K562 (cell line): ENCODE data around the gene CELSR3. TPM values are rescaled to one million over a fixed set of nuclear protein-coding genes. Genes with fewer than 3 reads are reported as not detected.

Experiments used
- CTBP1 ChIP-seq: fragments of 450-650 bp; IDR thresholded peaks from 2 replicates; pipeline ENCODE4 v1.6.1; 2016; ENCODE audit warnings: borderline replicate concordance
- FOXP1 ChIP-seq: sonication (generic); formaldehyde crosslinking; IDR thresholded peaks from 2 replicates; pipeline ENCODE4 v1.8.0; 2022; ENCODE audit warnings: mild to moderate bottlenecking, missing genetic modification reagents
- ILF3 ChIP-seq: fragments of 450-650 bp; IDR thresholded peaks from 2 replicates; pipeline ENCODE4 v1.6.1; 2018; ENCODE audit warnings: antibody characterized with exemption, mild to moderate bottlenecking, moderate library complexity, borderline replicate concordance
- MEF2A ChIP-seq: IDR thresholded peaks from 2 replicates; pipeline ENCODE4 v1.6.1; 2011; ENCODE audit warnings: low read depth, mild to moderate bottlenecking, low read length, moderate library complexity; ENCODE audit not compliant: control insufficient read depth
- NCOA6 ChIP-seq: fragments of 450-650 bp; IDR thresholded peaks from 2 replicates; pipeline ENCODE4 v1.6.1; 2017; ENCODE audit warnings: mild to moderate bottlenecking
- PHF20 ChIP-seq: fragments of 450-650 bp; IDR thresholded peaks from 2 replicates; pipeline ENCODE4 v1.6.1; 2018; ENCODE audit not compliant: partially characterized antibody
- ZFX ChIP-seq: sonication (generic); formaldehyde crosslinking; IDR thresholded peaks from 2 replicates; pipeline ENCODE4 v1.8.0; 2022; ENCODE audit warnings: mild to moderate bottlenecking, missing genetic modification reagents, moderate library complexity
- ZNF431 ChIP-seq: sonication (generic); formaldehyde crosslinking; IDR thresholded peaks from 2 replicates; pipeline ENCODE4 v1.8.0; 2022; ENCODE audit warnings: mild to moderate bottlenecking, missing genetic modification reagents
- ZNF77 ChIP-seq: fragments of 250-450 bp; sonication (Bioruptor Pico); IDR thresholded peaks from 2 replicates; pipeline ENCODE4 v1.5.0; 2020
- polyA plus RNA-seq, 8 experiments: library from polyadenylated mRNA; depleted of rRNA in 4 of 8; stranded (reverse) in 5 of 8; unstranded in 3 of 8; fragments of >200 nt; fragmentation: Nextera tagmentation in 2 of 8; fragmentation: Illumina TruSeq in 1 of 8; extraction: Ambion mirVana in 2 of 8; extraction: Trizol in 1 of 8; gene quantifications; 2 replicates each; pipeline versions ENCODE4 v1.2.1 to v1.2.3, GENCODE V29; 2011 to 2014; ENCODE audit warnings: inconsistent platforms in 1 of 8, missing spikeins in 1 of 8
- total RNA-seq, 7 experiments: library from RNA; depleted of rRNA in 6 of 7; stranded (reverse); fragments of >200 nt in 6 of 7; fragmentation: Illumina TruSeq in 2 of 7; extraction: Trizol in 2 of 7; gene quantifications; 2 replicates each; pipeline versions ENCODE4 v1.2.1 to v1.2.3, GENCODE V29; 2011 to 2021; ENCODE audit warnings: low replicate concordance in 1 of 7
- TF ChIP-seq, protein P1 (sequence below), 2 experiments: fragments of 450-650 bp; formaldehyde crosslinking in 1 of 2; IDR thresholded peaks; 2 replicates each; pipeline versions ENCODE4 v1.4.0 to v1.6.1; 2014 to 2020; ENCODE audit warnings: mild to moderate bottlenecking in 2 of 2, borderline replicate concordance in 1 of 2, low read depth in 1 of 2
- TF ChIP-seq, protein P2 (sequence below): sonication (generic); formaldehyde crosslinking; IDR thresholded peaks from 2 replicates; pipeline ENCODE4 v1.8.1; 2023; ENCODE audit warnings: mild to moderate bottlenecking, missing genetic modification reagents
- TF ChIP-seq, protein P3 (sequence below): fragments of 250-450 bp; sonication (Bioruptor Pico); IDR thresholded peaks from 2 replicates; pipeline ENCODE4 v1.5.0; 2021
- TF ChIP-seq, protein P4 (sequence below): sonication (generic); formaldehyde crosslinking; IDR thresholded peaks from 2 replicates; pipeline ENCODE4 v1.8.1; 2022; ENCODE audit warnings: missing genetic modification reagents

The CELSR3 gene
- total and polyA plus RNA-seq, 9 of the 15 experiments (the other 6 are each of a cell fraction or from before 2014, with no cell fraction given), result 0.10 to 2.7 (median 0.76) TPM

DNA sequence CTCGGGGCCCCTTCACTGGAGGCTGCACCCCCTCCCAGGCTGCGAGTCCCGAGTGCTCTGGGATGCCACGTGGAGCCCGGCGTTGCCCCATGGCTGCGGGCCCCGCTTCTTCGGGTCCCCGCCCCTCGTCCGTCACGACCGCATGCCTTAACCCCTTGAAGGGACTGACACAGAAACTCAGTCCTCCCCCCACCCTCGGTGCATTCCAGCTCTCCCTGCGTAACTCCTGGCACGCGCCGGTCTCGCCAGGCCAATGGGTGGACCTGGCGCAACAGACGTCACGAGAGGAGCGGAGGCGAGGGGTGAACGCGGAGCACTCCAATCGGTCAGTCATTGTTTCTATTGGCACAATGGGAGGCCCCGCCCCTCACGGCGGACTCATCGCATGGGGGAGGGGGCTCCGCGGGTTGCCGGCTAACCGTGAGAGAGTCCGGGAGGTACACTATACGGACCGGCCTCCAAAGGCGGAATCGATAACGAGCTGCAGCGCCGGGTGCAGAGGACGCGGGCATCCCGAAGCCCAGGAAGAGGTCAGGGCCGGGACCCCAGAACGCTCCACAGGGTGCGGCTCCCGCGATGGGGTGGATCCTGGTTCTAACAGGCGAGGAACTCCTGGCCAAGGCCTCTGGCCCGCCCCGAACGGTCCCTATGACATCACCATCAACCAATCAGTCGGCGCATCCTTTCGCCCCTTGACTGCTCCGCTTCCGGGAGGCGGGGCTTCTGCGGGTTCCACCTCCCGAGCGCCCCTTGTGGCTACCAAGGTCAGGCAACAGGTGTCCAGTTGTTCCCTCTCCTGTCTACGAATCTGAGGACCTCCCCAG lies 1.0 kb upstream of the CELSR3 start (continued):
- TF ChIP-seq, protein P1, sequence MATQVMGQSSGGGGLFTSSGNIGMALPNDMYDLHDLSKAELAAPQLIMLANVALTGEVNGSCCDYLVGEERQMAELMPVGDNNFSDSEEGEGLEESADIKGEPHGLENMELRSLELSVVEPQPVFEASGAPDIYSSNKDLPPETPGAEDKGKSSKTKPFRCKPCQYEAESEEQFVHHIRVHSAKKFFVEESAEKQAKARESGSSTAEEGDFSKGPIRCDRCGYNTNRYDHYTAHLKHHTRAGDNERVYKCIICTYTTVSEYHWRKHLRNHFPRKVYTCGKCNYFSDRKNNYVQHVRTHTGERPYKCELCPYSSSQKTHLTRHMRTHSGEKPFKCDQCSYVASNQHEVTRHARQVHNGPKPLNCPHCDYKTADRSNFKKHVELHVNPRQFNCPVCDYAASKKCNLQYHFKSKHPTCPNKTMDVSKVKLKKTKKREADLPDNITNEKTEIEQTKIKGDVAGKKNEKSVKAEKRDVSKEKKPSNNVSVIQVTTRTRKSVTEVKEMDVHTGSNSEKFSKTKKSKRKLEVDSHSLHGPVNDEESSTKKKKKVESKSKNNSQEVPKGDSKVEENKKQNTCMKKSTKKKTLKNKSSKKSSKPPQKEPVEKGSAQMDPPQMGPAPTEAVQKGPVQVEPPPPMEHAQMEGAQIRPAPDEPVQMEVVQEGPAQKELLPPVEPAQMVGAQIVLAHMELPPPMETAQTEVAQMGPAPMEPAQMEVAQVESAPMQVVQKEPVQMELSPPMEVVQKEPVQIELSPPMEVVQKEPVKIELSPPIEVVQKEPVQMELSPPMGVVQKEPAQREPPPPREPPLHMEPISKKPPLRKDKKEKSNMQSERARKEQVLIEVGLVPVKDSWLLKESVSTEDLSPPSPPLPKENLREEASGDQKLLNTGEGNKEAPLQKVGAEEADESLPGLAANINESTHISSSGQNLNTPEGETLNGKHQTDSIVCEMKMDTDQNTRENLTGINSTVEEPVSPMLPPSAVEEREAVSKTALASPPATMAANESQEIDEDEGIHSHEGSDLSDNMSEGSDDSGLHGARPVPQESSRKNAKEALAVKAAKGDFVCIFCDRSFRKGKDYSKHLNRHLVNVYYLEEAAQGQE (IDR thresholded peaks at IDR 0.05; ENCODE audit: borderline replicate concordance), result peak; percentile 36
- TF ChIP-seq, protein P1 (CRISPR knock-in tag; IDR thresholded peaks at IDR 0.05; ENCODE audit: low read depth), result peak; percentile 72; the same call in 1 of the 2 replicates
- TF ChIP-seq CTBP1 (peak; percentile 64; the same call in 1 of the 2 replicates), ZFX (CRISPR knock-in tag) (peak; percentile 93), FOXP1 (CRISPR knock-in tag) (peak; percentile 78), ILF3 (0 out of 2 replicates have a peak, but pooled peaks have one; percentile 45), NCOA6 (no peak), PHF20 (peak; percentile 28), MEF2A (no peak), ZNF77 (CRISPR knock-in tag) (no peak), ZNF431 (CRISPR knock-in tag) (peak; percentile 52; the same call in 1 of the 2 replicates)
- TF ChIP-seq, protein P2, sequence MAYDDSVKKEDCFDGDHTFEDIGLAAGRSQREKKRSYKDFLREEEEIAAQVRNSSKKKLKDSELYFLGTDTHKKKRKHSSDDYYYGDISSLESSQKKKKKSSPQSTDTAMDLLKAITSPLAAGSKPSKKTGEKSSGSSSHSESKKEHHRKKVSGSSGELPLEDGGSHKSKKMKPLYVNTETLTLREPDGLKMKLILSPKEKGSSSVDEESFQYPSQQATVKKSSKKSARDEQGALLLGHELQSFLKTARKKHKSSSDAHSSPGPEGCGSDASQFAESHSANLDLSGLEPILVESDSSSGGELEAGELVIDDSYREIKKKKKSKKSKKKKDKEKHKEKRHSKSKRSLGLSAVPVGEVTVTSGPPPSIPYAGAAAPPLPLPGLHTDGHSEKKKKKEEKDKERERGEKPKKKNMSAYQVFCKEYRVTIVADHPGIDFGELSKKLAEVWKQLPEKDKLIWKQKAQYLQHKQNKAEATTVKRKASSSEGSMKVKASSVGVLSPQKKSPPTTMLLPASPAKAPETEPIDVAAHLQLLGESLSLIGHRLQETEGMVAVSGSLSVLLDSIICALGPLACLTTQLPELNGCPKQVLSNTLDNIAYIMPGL (CRISPR knock-in tag), result peak; percentile 80; the same call in 1 of the 2 replicates
- TF ChIP-seq, protein P3, sequence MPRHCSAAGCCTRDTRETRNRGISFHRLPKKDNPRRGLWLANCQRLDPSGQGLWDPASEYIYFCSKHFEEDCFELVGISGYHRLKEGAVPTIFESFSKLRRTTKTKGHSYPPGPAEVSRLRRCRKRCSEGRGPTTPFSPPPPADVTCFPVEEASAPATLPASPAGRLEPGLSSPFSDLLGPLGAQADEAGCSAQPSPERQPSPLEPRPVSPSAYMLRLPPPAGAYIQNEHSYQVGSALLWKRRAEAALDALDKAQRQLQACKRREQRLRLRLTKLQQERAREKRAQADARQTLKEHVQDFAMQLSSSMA (CRISPR knock-in tag), result no peak
- TF ChIP-seq, protein P4, sequence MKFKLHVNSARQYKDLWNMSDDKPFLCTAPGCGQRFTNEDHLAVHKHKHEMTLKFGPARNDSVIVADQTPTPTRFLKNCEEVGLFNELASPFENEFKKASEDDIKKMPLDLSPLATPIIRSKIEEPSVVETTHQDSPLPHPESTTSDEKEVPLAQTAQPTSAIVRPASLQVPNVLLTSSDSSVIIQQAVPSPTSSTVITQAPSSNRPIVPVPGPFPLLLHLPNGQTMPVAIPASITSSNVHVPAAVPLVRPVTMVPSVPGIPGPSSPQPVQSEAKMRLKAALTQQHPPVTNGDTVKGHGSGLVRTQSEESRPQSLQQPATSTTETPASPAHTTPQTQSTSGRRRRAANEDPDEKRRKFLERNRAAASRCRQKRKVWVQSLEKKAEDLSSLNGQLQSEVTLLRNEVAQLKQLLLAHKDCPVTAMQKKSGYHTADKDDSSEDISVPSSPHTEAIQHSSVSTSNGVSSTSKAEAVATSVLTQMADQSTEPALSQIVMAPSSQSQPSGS, result peak; percentile 80
